NCI-H1694 (cell line): ENCODE measurements around the gene RNF144A.
"Not testable (repeated sequence)": the region's sequence is repeated elsewhere in the genome, so short reads cannot be mapped to it uniquely, and the experiment has no call there.

Source experiments
- DNase-seq: peaks from one replicate; lab custom pipeline; 2025; lab: John Stamatoyannopoulos, UW

The RNF144A gene

GRCh38 chr2:6929196-6929819, 12.1 kb downstream of the RNF144A start:
- DNase-seq = no peak

GRCh38 chr2:6930923-6931647, 13.9 kb downstream of the RNF144A start:
- no peak for DNase-seq

GRCh38 chr2:6931753-6932152, 14.5 kb downstream of the RNF144A start:
- no peak for DNase-seq

- no peak for DNase-seq
These were observed 15.0 kb downstream of the RNF144A start for GRCh38 chr2:6932206-6932605.

- DNase-seq = no peak
These were observed 15.6 kb downstream of the RNF144A start for GRCh38 chr2:6932828-6933227.

- no peak for DNase-seq
These were observed 16.7 kb downstream of the RNF144A start for GRCh38 chr2:6933911-6934310.

GRCh38 chr2:6934345-6934744, 17.1 kb downstream of the RNF144A start:
- no peak for DNase-seq

GRCh38 chr2:6934758-6935651, 17.8 kb downstream of the RNF144A start:
- no peak for DNase-seq

GRCh38 chr2:6935652-6936020, 18.4 kb downstream of the RNF144A start:
- DNase-seq = not testable (repeated sequence)

GRCh38 chr2:6937157-6937556, 19.9 kb downstream of the RNF144A start:
- DNase-seq = no peak

- DNase-seq = no peak
These were observed 20.4 kb downstream of the RNF144A start for GRCh38 chr2:6937582-6937981.

GRCh38 chr2:6939071-6939470, 21.9 kb downstream of the RNF144A start:
- DNase-seq = no peak

- DNase-seq = no peak
These were observed 23.6 kb downstream of the RNF144A start for GRCh38 chr2:6940820-6941219.

GRCh38 chr2:6941299-6942046, 24.3 kb downstream of the RNF144A start:
- no peak for DNase-seq

GRCh38 chr2:6942848-6943247, 25.6 kb downstream of the RNF144A start:
- DNase-seq = no peak

GRCh38 chr2:6943523-6943922, 26.3 kb downstream of the RNF144A start:
- no peak for DNase-seq

GRCh38 chr2:6943971-6944370, 26.8 kb downstream of the RNF144A start:
- DNase-seq = no peak

GRCh38 chr2:6944555-6944954, 27.3 kb downstream of the RNF144A start:
- DNase-seq = no peak

- DNase-seq = no peak
These were observed 28.0 kb downstream of the RNF144A start for GRCh38 chr2:6945087-6945813.

GRCh38 chr2:6945821-6946220, 28.6 kb downstream of the RNF144A start:
- DNase-seq = no peak

GRCh38 chr2:6946722-6947121, 29.5 kb downstream of the RNF144A start:
- no peak for DNase-seq
